22Rv1 (cell line): ENCODE measurements around the gene ARID3B.
"Not testable (repeated sequence)": the region's sequence is repeated elsewhere in the genome, so short reads cannot be mapped to it uniquely, and the experiment has no call there.

Source experiments
- H3K27ac ChIP-seq: fragments of 450-650 bp; 2 replicates; pipeline ENCODE4 v1.5.1; 2017
- ZFX ChIP-seq: fragments of 450-650 bp; IDR thresholded peaks from 2 replicates; pipeline ENCODE4 v1.6.1; 2017; ENCODE audit warnings: antibody characterized with exemption, borderline replicate concordance
- TF ChIP-seq, protein P1 (sequence below): fragments of 450-650 bp; IDR thresholded peaks from 2 replicates; pipeline ENCODE4 v1.5.1; 2017; ENCODE audit warnings: mild to moderate bottlenecking

The ARID3B gene

DNA sequence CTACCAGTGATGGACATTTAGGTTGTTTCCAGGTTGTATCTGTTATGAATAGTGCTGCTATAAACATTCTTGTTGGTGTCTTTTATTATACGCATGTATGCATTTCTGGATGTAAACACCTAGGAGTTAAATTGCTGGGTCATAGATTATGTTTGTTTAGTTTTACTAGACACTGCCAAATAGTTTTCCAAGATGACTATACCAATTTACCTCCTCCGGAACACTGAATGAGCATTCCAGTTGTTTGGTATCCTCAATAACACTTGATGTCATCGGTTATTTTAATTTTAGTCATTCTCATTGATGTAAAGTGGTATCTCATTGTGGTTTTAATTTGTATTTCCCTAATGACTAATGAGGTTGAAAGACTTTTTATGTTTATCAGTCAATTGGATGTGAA, 36.6 kb upstream of the ARID3B start:
- TF ChIP-seq ZFX, result no peak
- TF ChIP-seq, protein P1, sequence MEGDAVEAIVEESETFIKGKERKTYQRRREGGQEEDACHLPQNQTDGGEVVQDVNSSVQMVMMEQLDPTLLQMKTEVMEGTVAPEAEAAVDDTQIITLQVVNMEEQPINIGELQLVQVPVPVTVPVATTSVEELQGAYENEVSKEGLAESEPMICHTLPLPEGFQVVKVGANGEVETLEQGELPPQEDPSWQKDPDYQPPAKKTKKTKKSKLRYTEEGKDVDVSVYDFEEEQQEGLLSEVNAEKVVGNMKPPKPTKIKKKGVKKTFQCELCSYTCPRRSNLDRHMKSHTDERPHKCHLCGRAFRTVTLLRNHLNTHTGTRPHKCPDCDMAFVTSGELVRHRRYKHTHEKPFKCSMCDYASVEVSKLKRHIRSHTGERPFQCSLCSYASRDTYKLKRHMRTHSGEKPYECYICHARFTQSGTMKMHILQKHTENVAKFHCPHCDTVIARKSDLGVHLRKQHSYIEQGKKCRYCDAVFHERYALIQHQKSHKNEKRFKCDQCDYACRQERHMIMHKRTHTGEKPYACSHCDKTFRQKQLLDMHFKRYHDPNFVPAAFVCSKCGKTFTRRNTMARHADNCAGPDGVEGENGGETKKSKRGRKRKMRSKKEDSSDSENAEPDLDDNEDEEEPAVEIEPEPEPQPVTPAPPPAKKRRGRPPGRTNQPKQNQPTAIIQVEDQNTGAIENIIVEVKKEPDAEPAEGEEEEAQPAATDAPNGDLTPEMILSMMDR, result no peak
- H3K27ac ChIP-seq, result no peak overlapping the region

DNA sequence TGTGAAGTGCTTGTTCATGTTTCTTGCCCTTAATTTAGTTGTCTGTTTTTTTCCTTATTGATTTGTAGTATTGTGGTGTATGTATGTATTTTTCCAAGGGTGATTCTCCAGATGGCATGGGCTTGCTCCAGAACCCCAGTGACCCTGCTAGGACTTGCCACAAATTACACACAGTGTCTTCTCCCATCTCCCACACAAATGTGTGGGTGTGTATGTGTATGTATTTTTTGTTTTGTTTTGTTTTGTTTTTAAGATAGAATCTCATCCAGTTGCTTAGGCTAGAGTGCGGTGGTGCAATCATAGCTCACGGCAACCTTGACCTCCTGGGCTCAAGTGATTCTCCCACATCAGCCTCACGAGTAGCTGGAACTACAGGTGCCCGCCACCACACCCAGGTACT, 36.2 kb upstream of the ARID3B start:
- no peak overlapping the region for H3K27ac ChIP-seq
- TF ChIP-seq ZFX, result no peak
- TF ChIP-seq, protein P1, result no peak

DNA sequence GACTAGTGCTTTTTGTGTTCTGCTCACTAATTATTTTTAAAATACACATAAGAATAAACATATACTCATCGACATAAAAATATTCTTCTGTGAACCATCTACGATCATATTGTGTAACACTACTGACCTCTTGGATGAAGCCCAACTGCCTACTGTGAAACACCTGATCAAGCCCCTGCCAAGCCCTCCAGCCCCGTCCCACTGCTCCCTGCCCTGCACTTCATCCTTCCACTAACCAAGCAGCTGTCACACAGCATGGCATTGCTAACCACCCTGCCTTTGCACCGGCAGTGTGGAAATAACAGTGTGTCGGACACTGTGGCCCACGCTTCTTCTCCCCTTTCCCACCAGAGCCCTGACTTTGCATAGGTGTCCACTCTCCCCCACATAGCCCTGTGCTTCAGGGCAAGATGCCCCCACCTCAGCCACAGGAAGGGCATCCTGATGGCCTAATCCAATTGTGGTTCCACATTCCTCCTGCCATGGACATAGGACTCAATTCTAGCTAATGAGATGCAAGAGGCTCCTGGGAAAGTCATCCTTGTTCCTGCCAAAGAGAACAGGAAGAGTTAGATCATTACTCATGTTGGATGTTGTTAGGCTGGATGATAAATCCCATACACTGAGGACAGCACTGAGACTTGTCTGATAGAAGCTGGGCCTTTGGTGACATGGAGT, 35.0 kb upstream of the ARID3B start:
- TF ChIP-seq, protein P1, result no peak
- no peak for TF ChIP-seq ZFX
- H3K27ac ChIP-seq, result no peak overlapping the region

- no peak for TF ChIP-seq ZFX
- TF ChIP-seq, protein P1, result no peak
- H3K27ac ChIP-seq, result no peak overlapping the region
These were observed 34.5 kb upstream of the ARID3B start for GRCh38 chr15:74506515-74506840.

- no peak overlapping the region for H3K27ac ChIP-seq
These were observed 29.4 kb upstream of the ARID3B start for GRCh38 chr15:74511583-74511982.

GRCh38 chr15:74514059-74514458, 27.0 kb upstream of the ARID3B start:
- not testable (repeated sequence) for H3K27ac ChIP-seq

More at GRCh38 chr15:74511583-74511982, 29.4 kb upstream of the ARID3B start:
- TF ChIP-seq ZFX, result no peak
- TF ChIP-seq, protein P1, result no peak

DNA sequence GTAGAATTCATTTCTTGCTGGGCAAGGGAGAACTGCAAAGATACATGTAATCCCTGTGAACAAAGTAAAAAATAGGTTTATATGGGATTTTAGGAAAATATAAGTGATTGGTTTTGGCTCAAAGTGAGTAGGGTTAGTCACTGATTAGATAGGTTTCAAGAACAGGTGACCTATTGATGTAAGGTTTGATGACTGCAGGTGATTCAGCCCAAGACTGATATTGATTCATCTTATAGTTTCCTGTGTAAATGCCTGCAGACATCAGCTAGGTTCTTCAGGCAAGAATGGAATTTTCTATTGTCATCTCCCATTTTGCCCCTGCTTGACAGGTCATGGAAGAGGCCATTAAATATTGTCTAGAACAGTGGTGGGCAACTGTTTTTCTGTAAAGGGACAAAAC, 23.9 kb upstream of the ARID3B start:
- no peak overlapping the region for H3K27ac ChIP-seq
- TF ChIP-seq, protein P1, result no peak
- no peak for TF ChIP-seq ZFX

- TF ChIP-seq ZFX, result no peak
- TF ChIP-seq, protein P1, result no peak
- H3K27ac ChIP-seq, result no peak overlapping the region
These were observed 21.7 kb upstream of the ARID3B start for GRCh38 chr15:74519311-74519710.
